ENCODE data around the gene RFNG. TPM values are rescaled to one million over a fixed set of nuclear protein-coding genes. Genes with fewer than 3 reads are reported as not detected.

Gene RFNG
- total and polyA plus RNA-seq, 2 of the 13 experiments (the other 11 are each of a cell fraction or from before 2014, with no cell fraction given) = 61.4 to 64.0 TPM

GRCh38 chr17:82013341-82013740, 38.3 kb downstream of the RFNG start:
- Histone ChIP-seq H3K36me3 (replicated peaks in 1 of 2; ENCODE audit: control insufficient read depth in 1 of 2, insufficient read depth in 2 of 2, low read length in 2 of 2) (peaks cover 40 to 47% of the 10 kb centered on the region in 2 experiments), H3K9ac (ENCODE audit: insufficient read depth, low read depth, low read length) (peak overlapping the region; percentile 53), H4K20me1 (ENCODE audit: insufficient read depth, low read length) (no peaks in the 10 kb centered on the region), H3K27me3 (ENCODE audit: control insufficient read depth in 1 of 2, insufficient read depth in 2 of 2, low read length in 2 of 2) (no peaks in the 10 kb centered on the region), H3K79me2 (ENCODE audit: insufficient read depth, low read length) (no peaks in the 10 kb centered on the region), H3K4me2 (ENCODE audit: low read depth, low read length) (no peak overlapping the region), H3K4me1 (ENCODE audit: insufficient read depth, low read length) (peaks cover 92% of the 10 kb centered on the region), H2AFZ (ENCODE audit: low read length) (no peak overlapping the region), H3K27ac (ENCODE audit: extremely low read length, insufficient read depth, low read length) (peak overlapping the region; percentile 68), H3K4me3 (replicated peaks in 1 of 3; ENCODE audit: insufficient read depth in 1 of 3, low read depth in 2 of 3, low read length in 3 of 3) (no peak overlapping the region), H3K9me3 (ENCODE audit: low read length) (no peaks in the 10 kb centered on the region)
- intact Hi-C loops (cut with micrococcal nuclease; ENCODE audit: unreplicated experiment) = no loop called here
- POLR2A ChIA-PET = interaction anchor here (0.7 to 14.1 kb wide), 8 partner anchors 9 to 311 kb away, joined by 3 to 470 read pairs (median 6); partner anchors contain the start of genes CENPX, DCXR, LRRC45 and MAFG
- no peak for DNase-seq (ENCODE audit: low spot score)
- CTCF ChIA-PET (ENCODE audit: low intra/inter-chr PET ratio, low total read pairs) = no interaction called here
- no peak; the same call in 2 of the 3 replicates for ATAC-seq
- FAIRE-seq = no peak
- 90% methylated on average over 19 of the region's 22 CpGs for WGBS (ENCODE audit: low lambda C conversion rate)
- in situ Hi-C loops (cut with HindIII; ENCODE audit: extremely low pct_ligation_motif_present, low pct_unique_long_range_greater_than_20kb) = no loop called here
- BruUV-seq (replicated peaks) = no TSS peak
- TF ChIP-seq AGO1 (IDR thresholded peaks at IDR 0.05; ENCODE audit: low read depth, low read length, poor library complexity, severe bottlenecking) = no peak
- TF ChIP-seq ZMYM4 (CRISPR knock-in tag; IDR thresholded peaks at IDR 0.05) = no peak
- no peak for TF ChIP-seq ZNF691 (CRISPR knock-in tag; IDR thresholded peaks at IDR 0.05; ENCODE audit: borderline replicate concordance, low read depth)
- TF ChIP-seq GTF2F1 (IDR thresholded peaks at IDR 0.05; ENCODE audit: low read length) = no peak
- peak; percentile 72 for TF ChIP-seq HNRNPK (IDR thresholded peaks at IDR 0.05; ENCODE audit: low read depth, low read length, poor library complexity, severe bottlenecking)
- no peak for TF ChIP-seq ZHX2 (IDR thresholded peaks at IDR 0.05; ENCODE audit: low read depth)
- TF ChIP-seq ZHX2 (CRISPR knock-in tag; IDR thresholded peaks at IDR 0.05; ENCODE audit: borderline replicate concordance) = no peak
- TF ChIP-seq SRSF1 (optimal IDR thresholded peaks at IDR 0.05; ENCODE audit: low read depth, low read length) = peak; percentile 40
- TF ChIP-seq ZNF589 (CRISPR knock-in tag; conservative IDR thresholded peaks at IDR 0.05) = no peak
- 0 out of 2 replicates have a peak, but pooled peaks have one; percentile 9 for TF ChIP-seq NR2C2 (CRISPR knock-in tag; IDR thresholded peaks at IDR 0.05; ENCODE audit: borderline replicate concordance)
- peak; percentile 97 for TF ChIP-seq AGO2 (optimal IDR thresholded peaks at IDR 0.05; ENCODE audit: low read depth, low read length)
- no peak for TF ChIP-seq PBX3 (CRISPR knock-in tag; IDR thresholded peaks at IDR 0.05; ENCODE audit: borderline replicate concordance)
- TF ChIP-seq XRCC5 (optimal IDR thresholded peaks at IDR 0.05; ENCODE audit: low read length) = peak; percentile 24
- 0 out of 2 replicates have a peak, but pooled peaks have one; percentile 31 for TF ChIP-seq FIP1L1 (IDR thresholded peaks at IDR 0.05; ENCODE audit: borderline replicate concordance, insufficient read depth, low read depth, low read length)
- peak; percentile 20; the same call in 1 of the 2 replicates for TF ChIP-seq ZBTB38 (CRISPR knock-in tag; IDR thresholded peaks at IDR 0.05)
